ENCODE measurements around the gene SORCS2.

- no peak for TF ChIP-seq CTCF (IDR thresholded peaks at IDR 0.05)
- no peak for TF ChIP-seq POLR2A (IDR thresholded peaks at IDR 0.05)
These were observed 524.8 kb downstream of the SORCS2 start for GRCh38 chr4:7717161-7717560.

Measured in right lobe of liver (tissue), 4 donors.